H1 (cell line): ENCODE measurements around the gene AMBP. TPM values are rescaled to one million over a fixed set of nuclear protein-coding genes. Genes with fewer than 3 reads are reported as not detected.

Source experiments
- CTCF ChIA-PET: fragments of 300-600 bp; sonication (Branson Sonifier 250); formaldehyde crosslinking; loops from one replicate; lab custom pipeline; 2021; ENCODE audit not compliant: partially characterized antibody; lab: Charles Lee
- POLR2A ChIA-PET: fragments of 300-600 bp; sonication (Branson Sonifier 250); formaldehyde crosslinking; loops from one replicate; lab custom pipeline; 2021; ENCODE audit warnings: inconsistent platforms; ENCODE audit not compliant: partially characterized antibody; lab: Charles Lee
- DNase-seq, 2 experiments: peaks; one replicate each; pipeline versions ENCODE4 v3.0.0 to v3.0.0-alpha.2; 2010 to 2022; ENCODE audit warnings: low spot score in 2 of 2, low read depth in 1 of 2, mixed read lengths in 1 of 2
- FAIRE-seq: peaks from 2 replicates; lab custom pipeline; 2011; peaks lifted over from hg19 to GRCh38; lab: Jason Lieb, UNC
- H2AFZ ChIP-seq: 2 replicates; pipeline ENCODE4 v1.8.1; 2012; ENCODE audit warnings: low read length, inconsistent platforms
- H2AK5ac ChIP-seq: 2 replicates; pipeline ENCODE4 v1.6.1; 2013; ENCODE audit warnings: low read depth, low read length
- H2BK120ac ChIP-seq: replicated peaks from 2 replicates; pipeline ENCODE3; 2013; ENCODE audit warnings: low read depth, low read length, inconsistent platforms
- H2BK12ac ChIP-seq: 2 replicates; pipeline ENCODE4 v1.6.1; 2013; ENCODE audit warnings: low read depth, low read length
- H2BK15ac ChIP-seq: 2 replicates; pipeline ENCODE4 v1.6.1; 2013; ENCODE audit warnings: low read length
- H2BK20ac ChIP-seq: 2 replicates; pipeline ENCODE4 v1.6.1; 2013; ENCODE audit warnings: low read length
- H2BK5ac ChIP-seq: 2 replicates; pipeline ENCODE4 v1.6.1; 2013; ENCODE audit warnings: low read depth, low read length
- H3K14ac ChIP-seq: 2 replicates; pipeline ENCODE4 v1.6.1; 2013; ENCODE audit warnings: inconsistent platforms; ENCODE audit not compliant: insufficient read length
- H3K18ac ChIP-seq: 2 replicates; pipeline ENCODE4 v1.6.1; 2013; ENCODE audit warnings: low read length; ENCODE audit errors: extremely low read depth
- H3K23ac ChIP-seq: 2 replicates; pipeline ENCODE4 v1.6.1; 2013; ENCODE audit warnings: inconsistent platforms; ENCODE audit not compliant: insufficient read length
- H3K23me2 ChIP-seq: 2 replicates; pipeline ENCODE4 v1.6.1; 2013; ENCODE audit warnings: low read depth, low read length
- H3K27ac ChIP-seq: 2 replicates; pipeline ENCODE4 v1.6.1; 2011; ENCODE audit warnings: low read depth, low read length, inconsistent platforms
- H3K27me3 ChIP-seq, 4 experiments: replicated peaks in 1 of 4; 1 replicate in 1 of 4; 2 replicates in 3 of 4; pipeline versions ENCODE4 v1.6.1 to v1.8.1; 2011 to 2013; ENCODE audit warnings: low read length in 3 of 4, mild to moderate bottlenecking in 3 of 4, inconsistent platforms in 2 of 4, mixed read lengths in 2 of 4, moderate library complexity in 1 of 4; ENCODE audit not compliant: control insufficient read depth in 3 of 4, insufficient read depth in 3 of 4; ENCODE audit errors: extremely low read depth in 1 of 4
- H3K36me3 ChIP-seq, 4 experiments: 2 replicates each; pipeline versions ENCODE4 v1.6.1 to v1.8.1; 2011 to 2013; ENCODE audit warnings: mild to moderate bottlenecking in 4 of 4, low read length in 3 of 4, moderate library complexity in 2 of 4, control low read depth in 1 of 4, inconsistent platforms in 1 of 4; ENCODE audit not compliant: insufficient read depth in 4 of 4, control insufficient read depth in 2 of 4
- H3K4ac ChIP-seq: replicated peaks from 2 replicates; pipeline ENCODE3; 2013; ENCODE audit warnings: low read length, low read depth, mixed read lengths, inconsistent platforms; ENCODE audit not compliant: insufficient read length
- H3K4me1 ChIP-seq, 4 experiments: replicated peaks in 1 of 4; 1 replicate in 1 of 4; 2 replicates in 3 of 4; pipeline versions ENCODE4 v1.6.1 to v1.8.1; 2011 to 2013; ENCODE audit warnings: low read length in 3 of 4, inconsistent platforms in 2 of 4, mixed read lengths in 1 of 4; ENCODE audit not compliant: insufficient read depth in 4 of 4, control insufficient read depth in 3 of 4
- H3K4me2 ChIP-seq, 2 experiments: 2 replicates each; pipeline versions ENCODE4 v1.6.1 to v1.8.1; 2011 to 2013; ENCODE audit warnings: low read depth in 2 of 2, low read length in 2 of 2, control low read depth in 1 of 2, inconsistent platforms in 1 of 2, mild to moderate bottlenecking in 1 of 2; ENCODE audit not compliant: insufficient read depth in 1 of 2
- H3K4me3 ChIP-seq, 4 experiments: fragments of 200-600, 300-600 bp in 1 of 4; sonication (generic), shearing (Covaris generic), sonication (Bioruptor Twin) in 1 of 4; 2 replicates each; pipeline versions ENCODE4 v1.5.1 to v1.8.1; 2011 to 2016; ENCODE audit warnings: low read length in 4 of 4, low read depth in 3 of 4, control low read depth in 2 of 4, inconsistent platforms in 2 of 4, mild to moderate bottlenecking in 2 of 4, mixed read lengths in 1 of 4, moderate library complexity in 1 of 4; ENCODE audit not compliant: insufficient read depth in 2 of 4; ENCODE audit errors: extremely low read depth in 1 of 4
- H3K56ac ChIP-seq: replicated peaks from 2 replicates; pipeline ENCODE3; 2013; ENCODE audit warnings: low read depth, mild to moderate bottlenecking, mixed read lengths, low read length, inconsistent platforms; ENCODE audit not compliant: insufficient read length
- H3K79me1 ChIP-seq: 2 replicates; pipeline ENCODE4 v1.6.1; 2013; ENCODE audit warnings: low read depth, low read length, control low read depth
- H3K79me2 ChIP-seq, 2 experiments: 2 replicates each; pipeline versions ENCODE4 v1.6.1 to v1.8.1; 2012 to 2013; ENCODE audit warnings: low read length in 2 of 2, mild to moderate bottlenecking in 2 of 2, inconsistent platforms in 1 of 2; ENCODE audit not compliant: insufficient read depth in 2 of 2, control insufficient read depth in 1 of 2
- H3K9ac ChIP-seq, 4 experiments: replicated peaks in 1 of 4; 1 replicate in 1 of 4; 2 replicates in 3 of 4; pipeline versions ENCODE4 v1.6.1 to v1.8.1; 2011 to 2013; ENCODE audit warnings: low read depth in 3 of 4, low read length in 3 of 4, control low read depth in 2 of 4, mild to moderate bottlenecking in 2 of 4, moderate library complexity in 2 of 4, inconsistent platforms in 1 of 4; ENCODE audit errors: extremely low read depth in 1 of 4
- H3K9me3 ChIP-seq, 2 experiments: 2 replicates each; pipeline versions ENCODE4 v1.6.1 to v1.8.1; 2012 to 2013; ENCODE audit warnings: mild to moderate bottlenecking in 2 of 2, moderate library complexity in 2 of 2, control low read depth in 1 of 2, inconsistent platforms in 1 of 2, low read depth in 1 of 2, low read length in 1 of 2, mixed read lengths in 1 of 2; ENCODE audit not compliant: insufficient read depth in 2 of 2
- H4K20me1 ChIP-seq, 2 experiments: replicated peaks in 1 of 2; 2 replicates each; pipeline versions ENCODE3 to v1.8.1; 2011 to 2013; ENCODE audit warnings: inconsistent platforms in 2 of 2, low read length in 2 of 2, mild to moderate bottlenecking in 1 of 2; ENCODE audit not compliant: insufficient read depth in 2 of 2, control insufficient read depth in 1 of 2
- H4K5ac ChIP-seq: 2 replicates; pipeline ENCODE4 v1.6.1; 2013; ENCODE audit warnings: low read length, low read depth, mixed read lengths, inconsistent platforms; ENCODE audit not compliant: insufficient read length
- H4K8ac ChIP-seq: 2 replicates; pipeline ENCODE4 v1.8.0; 2013; ENCODE audit warnings: mild to moderate bottlenecking, moderate library complexity, low read length, inconsistent platforms; ENCODE audit not compliant: insufficient read depth; ENCODE audit errors: extremely low read depth
- H4K91ac ChIP-seq: replicated peaks from 2 replicates; pipeline ENCODE3; 2013; ENCODE audit warnings: low read length, mixed read lengths, inconsistent platforms; ENCODE audit not compliant: insufficient read length
- WGBS, 2 experiments: shearing (Covaris generic) in 1 of 2; methylation state at CpG; one replicate each; pipeline versions ENCODE4 v1.1.6 to v1.1.7; 2013 to 2015; ENCODE audit warnings: low lambda C conversion rate in 2 of 2, mixed read lengths in 2 of 2, inconsistent platforms in 1 of 2, low coverage in 1 of 2, missing lambda C conversion rate in 1 of 2; ENCODE audit not compliant: insufficient replicate concordance in 2 of 2, insufficient coverage in 1 of 2, insufficient read length in 1 of 2; ENCODE audit errors: extremely low coverage in 1 of 2, missing lambda C conversion rate in 1 of 2; 5-methylcytosine and 5-hydroxymethylcytosine counted together
- polyA plus RNA-seq, 7 experiments: library from polyadenylated mRNA; depleted of rRNA in 3 of 7; stranded (reverse) in 5 of 7; unstranded in 2 of 7; fragments of >200 nt in 5 of 7; fragments of 200-250 nt in 2 of 7; gene quantifications; 1 replicate in 5 of 7; 2 replicates in 1 of 7; 4 replicates in 1 of 7; pipeline versions ENCODE4 v1.2.1 to v1.2.3, GENCODE V29; 2011 to 2013; ENCODE audit warnings: missing spikeins in 2 of 7, mixed read lengths in 2 of 7
- total RNA-seq: library from RNA; stranded (reverse); fragmentation: NEBNext Ultra II Directional; extraction: Animal tissue kit (Norgen Biotek cat#: 25700); gene quantifications from 2 replicates; pipeline ENCODE4 v1.2.1, GENCODE V29; 2021

Gene AMBP
- total and polyA plus RNA-seq, 2 of the 8 experiments (the other 6 are each of a cell fraction or from before 2014, with no cell fraction given), result 3.0 to 4.0 TPM

DNA sequence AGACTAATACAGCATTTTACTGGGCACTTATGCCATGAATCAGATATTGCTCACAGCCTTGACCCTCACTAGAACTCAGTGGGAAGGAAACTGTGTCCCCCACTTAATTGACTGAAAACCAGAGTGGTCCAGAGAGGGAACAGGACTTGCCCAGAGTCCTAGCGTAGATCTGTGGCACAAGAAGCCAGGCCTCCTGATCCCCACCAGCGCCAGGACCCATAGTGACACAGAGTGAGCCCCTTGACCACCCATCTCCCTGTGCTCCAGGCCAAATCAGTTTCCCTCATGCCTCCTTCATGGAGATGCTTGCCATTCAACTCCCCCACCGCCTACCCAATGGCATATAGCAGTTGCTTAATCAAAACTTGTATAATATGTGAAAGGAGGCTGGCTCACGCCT, 12.7 kb upstream of the AMBP start:
- Histone ChIP-seq H3K23me2 (no peaks in the 10 kb centered on the region), H3K36me3 (no peaks in the 10 kb centered on the region), H3K4me2 (no peak overlapping the region), H3K79me1 (no peaks in the 10 kb centered on the region), H3K23ac (no peak overlapping the region), H2AK5ac (no peak overlapping the region), H3K18ac (no peak overlapping the region), H3K4ac (no peak overlapping the region), H3K27me3 (no peaks in the 10 kb centered on the region; a peak in 1 of 7 replicates), H3K4me1 (no peaks in the 10 kb centered on the region; a peak in 1 of 7 replicates), H2BK5ac (no peak overlapping the region), H4K91ac (no peak overlapping the region), H3K79me2 (no peaks in the 10 kb centered on the region), H3K27ac (no peak overlapping the region), H3K9me3 (no peaks in the 10 kb centered on the region), H4K8ac (no peak overlapping the region), H2BK120ac (no peak overlapping the region), H2BK12ac (no peak overlapping the region), H4K5ac (no peak overlapping the region), H2BK15ac (no peak overlapping the region), H3K9ac (no peak overlapping the region; a peak in 1 of 7 replicates), H4K20me1 (no peaks in the 10 kb centered on the region), H2AFZ (no peak overlapping the region), H2BK20ac (no peak overlapping the region), H3K14ac (no peak overlapping the region), H3K56ac (no peak overlapping the region), H3K4me3 (no peak overlapping the region)
- ChIA-PET CTCF (interaction anchor here (0.6 to 3.1 kb wide), 7 partner anchors 8 to 255 kb away, joined by 3 to 16 read pairs (median 5); partner anchors contain the start of gene AMBP), POLR2A (no interaction called here)
- DNase-seq (no peak), FAIRE-seq (no peak)
- WGBS, 2 experiments, result 92% methylated on average over 4 of the region's 4 CpGs; no CpG with 5 or more reads in 1 of the 2 experiments
